Lower lobe of right lung (tissue), 2 donors: ENCODE data around the gene MCM3AP. TPM values are rescaled to one million over a fixed set of nuclear protein-coding genes. Genes with fewer than 3 reads are reported as not detected.
"Not testable (repeated sequence)": the region's sequence is repeated elsewhere in the genome, so short reads cannot be mapped to it uniquely, and the experiment has no call there.

ENCODE experiments used
- ATAC-seq, 2 donors: fragments of 200-7000 bp; cut with Tn5 transposase; one replicate each; pipeline ENCODE4 v1.9.1; 2020 to 2022; ENCODE audit warnings: mild to moderate bottlenecking in 2 of 2, moderate library complexity in 2 of 2
- DNase-seq: peaks from one replicate; pipeline ENCODE4 v3.0.0-alpha.2; 2020
- H3K27ac ChIP-seq: fragments of 200-600 bp; one replicate; pipeline ENCODE4 v1.8.0; 2022
- H3K27me3 ChIP-seq: fragments of 200-600 bp; one replicate; pipeline ENCODE4 v1.8.0; 2022; ENCODE audit warnings: low read depth
- H3K36me3 ChIP-seq: fragments of 200-600 bp; one replicate; pipeline ENCODE4 v1.8.0; 2022; ENCODE audit warnings: mild to moderate bottlenecking
- H3K4me1 ChIP-seq: fragments of 200-600 bp; one replicate; pipeline ENCODE4 v1.8.0; 2022
- H3K4me3 ChIP-seq: fragments of 200-600 bp; one replicate; pipeline ENCODE4 v1.8.0; 2022; ENCODE audit warnings: mild to moderate bottlenecking
- H3K9me3 ChIP-seq: fragments of 200-600 bp; one replicate; pipeline ENCODE4 v1.8.0; 2022
- intact Hi-C: fragments of 100-400 bp; cut with DNase I; formaldehyde crosslinking; loops from one replicate; pipeline ENCODE4 v1.11.0; 2022
- total RNA-seq: library from RNA; stranded (reverse); fragmentation: NEBNext Ultra II Directional; extraction: Animal tissue kit (Norgen Biotek cat#: 25700); gene quantifications from one replicate; pipeline ENCODE4 v1.2.1, GENCODE V29; 2021
- TF ChIP-seq, protein P1 (sequence below): fragments of 200-600 bp; IDR thresholded peaks from one replicate; pipeline ENCODE4 v1.8.0; 2022; ENCODE audit warnings: antibody characterized with exemption, mild to moderate bottlenecking
- donor health status: DM: no; HTN: yes; CAD: no; lungs with severe emphysema.

Gene MCM3AP
- total RNA-seq, 1 donor from 2014 or later: 96.2 TPM

GRCh38 chr21:46227811-46228344 is 57.5 kb downstream of the MCM3AP start:
- DNase-seq (no peak), ATAC-seq (peak in 1 of 2 donors; percentile 17)
- H3K4me1 ChIP-seq: peaks cover 37% of the 10 kb centered on the region
- H3K9me3 ChIP-seq: no peaks in the 10 kb centered on the region
- H3K27ac ChIP-seq: peak overlapping the region; percentile 85
- H3K4me3 ChIP-seq: peak overlapping the region; percentile 88
- TF ChIP-seq, protein P1, sequence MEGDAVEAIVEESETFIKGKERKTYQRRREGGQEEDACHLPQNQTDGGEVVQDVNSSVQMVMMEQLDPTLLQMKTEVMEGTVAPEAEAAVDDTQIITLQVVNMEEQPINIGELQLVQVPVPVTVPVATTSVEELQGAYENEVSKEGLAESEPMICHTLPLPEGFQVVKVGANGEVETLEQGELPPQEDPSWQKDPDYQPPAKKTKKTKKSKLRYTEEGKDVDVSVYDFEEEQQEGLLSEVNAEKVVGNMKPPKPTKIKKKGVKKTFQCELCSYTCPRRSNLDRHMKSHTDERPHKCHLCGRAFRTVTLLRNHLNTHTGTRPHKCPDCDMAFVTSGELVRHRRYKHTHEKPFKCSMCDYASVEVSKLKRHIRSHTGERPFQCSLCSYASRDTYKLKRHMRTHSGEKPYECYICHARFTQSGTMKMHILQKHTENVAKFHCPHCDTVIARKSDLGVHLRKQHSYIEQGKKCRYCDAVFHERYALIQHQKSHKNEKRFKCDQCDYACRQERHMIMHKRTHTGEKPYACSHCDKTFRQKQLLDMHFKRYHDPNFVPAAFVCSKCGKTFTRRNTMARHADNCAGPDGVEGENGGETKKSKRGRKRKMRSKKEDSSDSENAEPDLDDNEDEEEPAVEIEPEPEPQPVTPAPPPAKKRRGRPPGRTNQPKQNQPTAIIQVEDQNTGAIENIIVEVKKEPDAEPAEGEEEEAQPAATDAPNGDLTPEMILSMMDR: no peak
- no peaks in the 10 kb centered on the region for H3K27me3 ChIP-seq
- peaks cover 13% of the 10 kb centered on the region for H3K36me3 ChIP-seq
- intact Hi-C loops: no loop called here

GRCh38 chr21:46226920-46227599 is 58.4 kb downstream of the MCM3AP start:
- H3K27ac ChIP-seq: peak overlapping the region; percentile 12
- peaks cover 18% of the 10 kb centered on the region for H3K36me3 ChIP-seq
- ATAC-seq (peak in 1 of 2 donors; percentile 6), DNase-seq (no peak)
- TF ChIP-seq, protein P1: no peak
- H3K9me3 ChIP-seq: no peaks in the 10 kb centered on the region
- peaks cover 46% of the 10 kb centered on the region for H3K4me1 ChIP-seq
- H3K4me3 ChIP-seq: peak overlapping the region; percentile 88
- intact Hi-C loops: no loop called here
- no peaks in the 10 kb centered on the region for H3K27me3 ChIP-seq

DNA sequence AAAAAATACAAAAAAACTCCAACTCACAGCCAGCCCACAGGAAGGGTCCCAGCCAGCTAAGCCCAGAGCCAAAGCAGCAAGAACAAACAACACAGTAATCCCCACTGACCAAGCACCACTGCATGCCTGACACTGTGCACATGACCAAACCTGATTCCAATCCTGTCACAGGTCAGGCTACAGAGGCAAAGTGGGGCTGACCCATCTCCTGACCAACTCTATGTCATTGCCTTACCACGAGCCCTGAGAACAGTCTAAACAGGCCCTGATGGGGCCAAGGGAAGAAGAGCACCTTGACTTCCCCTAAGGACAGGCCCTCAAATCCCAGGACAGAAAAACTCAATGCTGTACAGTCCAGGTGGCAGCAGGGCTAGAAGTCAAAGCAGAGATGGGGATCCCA is 59.3 kb downstream of the MCM3AP start:
- intact Hi-C loops: no loop called here
- Histone ChIP-seq H3K27ac (peak overlapping the region; percentile 46), H3K4me1 (peaks cover 48% of the 10 kb centered on the region), H3K36me3 (peaks cover 27% of the 10 kb centered on the region), H3K4me3 (peak overlapping the region; percentile 88), H3K9me3 (no peaks in the 10 kb centered on the region), H3K27me3 (no peaks in the 10 kb centered on the region)
- ATAC-seq: no peak
- TF ChIP-seq, protein P1: no peak
- no peak for DNase-seq

- H3K4me1 ChIP-seq: peaks cover 50% of the 10 kb centered on the region
- peaks cover 50% of the 10 kb centered on the region for H3K36me3 ChIP-seq
- H3K27me3 ChIP-seq, intact Hi-C loops, ATAC-seq, H3K27ac ChIP-seq, H3K4me3 ChIP-seq, H3K9me3 ChIP-seq, DNase-seq: not testable (repeated sequence)
These were observed 61.8 kb downstream of the MCM3AP start for GRCh38 chr21:46223661-46224060.

GRCh38 chr21:46223217-46223616 is 62.2 kb downstream of the MCM3AP start:
- DNase-seq (no peak), ATAC-seq (no peak)
- intact Hi-C loops: no loop called here
- H3K27ac ChIP-seq: no peak overlapping the region
- H3K36me3 ChIP-seq: peaks cover 50% of the 10 kb centered on the region
- H3K4me1 ChIP-seq: peaks cover 50% of the 10 kb centered on the region
- H3K27me3 ChIP-seq: no peaks in the 10 kb centered on the region
- no peaks in the 10 kb centered on the region for H3K9me3 ChIP-seq
- TF ChIP-seq, protein P1: no peak
- H3K4me3 ChIP-seq: no peak overlapping the region

GRCh38 chr21:46222436-46223116 is 62.8 kb downstream of the MCM3AP start:
- peaks cover 48% of the 10 kb centered on the region for H3K4me1 ChIP-seq
- no peak for ATAC-seq
- no peaks in the 10 kb centered on the region for H3K9me3 ChIP-seq
- intact Hi-C loops: no loop called here
- H3K27me3 ChIP-seq: no peaks in the 10 kb centered on the region
- H3K27ac ChIP-seq: no peak overlapping the region
- peaks cover 50% of the 10 kb centered on the region for H3K36me3 ChIP-seq
- no peak for DNase-seq
- TF ChIP-seq, protein P1: no peak
- no peak overlapping the region for H3K4me3 ChIP-seq
